Measurements from ENCODE around the gene CFLAR.
"Not testable (repeated sequence)": the region's sequence is repeated elsewhere in the genome, so short reads cannot be mapped to it uniquely, and the experiment has no call there.

CFLAR gene

GRCh38 chr2:201149064-201149820, 33.3 kb downstream of the CFLAR start:
- no peak for DNase-seq

GRCh38 chr2:201149821-201150165, 33.8 kb downstream of the CFLAR start:
- not testable (repeated sequence) for DNase-seq

- DNase-seq = no peak
These were observed 34.6 kb downstream of the CFLAR start for GRCh38 chr2:201150454-201151020.

GRCh38 chr2:201151127-201151981, 35.4 kb downstream of the CFLAR start:
- no peak for DNase-seq

- DNase-seq = no peak
These were observed 36.6 kb downstream of the CFLAR start for GRCh38 chr2:201152517-201152916.

GRCh38 chr2:201152999-201153815, 37.2 kb downstream of the CFLAR start:
- DNase-seq = no peak

- no peak for DNase-seq
These were observed 38.8 kb downstream of the CFLAR start for GRCh38 chr2:201154615-201155399.

- DNase-seq = no peak
These were observed 40.1 kb downstream of the CFLAR start for GRCh38 chr2:201156036-201156435.

- DNase-seq = no peak
These were observed 40.7 kb downstream of the CFLAR start for GRCh38 chr2:201156640-201157039.

GRCh38 chr2:201157694-201158093, 41.7 kb downstream of the CFLAR start:
- no peak for DNase-seq

- peak; percentile 55 for DNase-seq
These were observed 42.4 kb downstream of the CFLAR start for GRCh38 chr2:201158111-201158929.

GRCh38 chr2:201164166-201164565, 48.2 kb downstream of the CFLAR start:
- DNase-seq = no peak

- DNase-seq = no peak
These were observed 51.6 kb downstream of the CFLAR start for GRCh38 chr2:201167546-201167945.

GRCh38 chr2:201168496-201168895, 52.5 kb downstream of the CFLAR start:
- DNase-seq = not testable (repeated sequence)

- DNase-seq = no peak
These were observed 55.4 kb downstream of the CFLAR start for GRCh38 chr2:201171259-201171814.

- no peak for DNase-seq
These were observed 56.3 kb downstream of the CFLAR start for GRCh38 chr2:201172279-201172678.

- DNase-seq = no peak
These were observed 58.7 kb downstream of the CFLAR start for GRCh38 chr2:201174687-201175086.

GRCh38 chr2:201176081-201176481, 60.1 kb downstream of the CFLAR start:
- no peak for DNase-seq

- no peak for DNase-seq
These were observed 64.0 kb downstream of the CFLAR start for GRCh38 chr2:201180010-201180409.

- peak; percentile 43 for DNase-seq
These were observed 66.8 kb downstream of the CFLAR start, which contains the start of gene CASP10 for GRCh38 chr2:201182650-201183364. TSS of gene CASP10 (plus strand) at chr2:201183141. CDS start at chr2:201185778, 2,637 bp downstream.

Data from 8988T (cell line).